PC-9 (cell line): ENCODE results near the gene UPK2.

Experiments used
- CTCF ChIP-seq: fragments of 200-600 bp; sonication (generic); conservative IDR thresholded peaks from 2 replicates; pipeline ENCODE4 v1.6.1; 2017; ENCODE audit warnings: mixed run types, antibody characterized with exemption, mild to moderate bottlenecking, moderate library complexity
- EZH2 ChIP-seq: fragments of 200-600 bp; sonication (generic); IDR thresholded peaks from 2 replicates; pipeline ENCODE4 v1.8.0; 2017; ENCODE audit warnings: antibody characterized with exemption, low read depth

DNA sequence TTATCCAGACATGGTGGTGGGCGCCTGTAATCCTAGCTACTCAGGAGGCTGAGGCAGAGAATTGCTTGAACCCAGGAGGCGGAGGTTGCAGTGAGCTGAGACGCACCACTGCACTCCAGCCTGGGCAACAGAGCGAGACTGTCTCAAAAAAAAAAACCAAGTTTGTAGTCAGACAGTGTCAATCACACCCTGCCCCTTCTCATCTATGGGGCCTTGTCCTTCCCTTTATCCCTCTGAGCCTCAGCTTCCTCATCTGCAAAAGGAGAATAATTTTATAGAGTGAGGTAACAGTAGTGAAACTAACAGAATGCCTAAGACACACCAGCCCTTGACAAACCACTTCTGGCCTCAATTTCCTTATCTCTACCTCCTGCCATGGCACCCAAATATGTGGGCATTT lies 41.1 kb upstream of the UPK2 start:
- TF ChIP-seq EZH2 (no peak), CTCF (no peak)
